Ishikawa (cell line): ENCODE results near the gene LRRC32.

Source experiments
- CEBPB ChIP-seq: IDR thresholded peaks from 2 replicates; pipeline ENCODE4 v1.6.1; 2012
- CREB1 ChIP-seq: IDR thresholded peaks from 2 replicates; pipeline ENCODE4 v1.6.1; 2012; ENCODE audit warnings: low read depth
- EGR1 ChIP-seq: IDR thresholded peaks from 2 replicates; pipeline ENCODE4 v1.6.1; 2012
- EP300 ChIP-seq: IDR thresholded peaks from 2 replicates; pipeline ENCODE4 v1.6.1; 2012; ENCODE audit warnings: borderline replicate concordance
- FOXM1 ChIP-seq: IDR thresholded peaks from 2 replicates; pipeline ENCODE4 v1.6.1; 2012; ENCODE audit warnings: low read depth, borderline replicate concordance
- NFIC ChIP-seq: IDR thresholded peaks from 2 replicates; pipeline ENCODE4 v1.6.1; 2012
- RAD21 ChIP-seq: IDR thresholded peaks from 2 replicates; pipeline ENCODE4 v1.6.1; 2012; ENCODE audit warnings: low read depth
- TAF1 ChIP-seq: IDR thresholded peaks from 2 replicates; pipeline ENCODE4 v1.6.1; 2012; ENCODE audit warnings: low read depth, mild to moderate bottlenecking
- TCF12 ChIP-seq: IDR thresholded peaks from 2 replicates; pipeline ENCODE4 v1.6.1; 2012; ENCODE audit warnings: low read depth
- TEAD4 ChIP-seq: IDR thresholded peaks from 2 replicates; pipeline ENCODE4 v1.6.1; 2012
- YY1 ChIP-seq: IDR thresholded peaks from 2 replicates; pipeline ENCODE4 v1.6.1; 2012; ENCODE audit warnings: low read depth
- ZBTB7A ChIP-seq: IDR thresholded peaks from 2 replicates; pipeline ENCODE4 v1.6.1; 2012; ENCODE audit warnings: low read depth
- TF ChIP-seq, protein P1 (sequence below): IDR thresholded peaks from 2 replicates; pipeline ENCODE4 v1.6.1; 2012; ENCODE audit warnings: low read depth, mild to moderate bottlenecking
- TF ChIP-seq, protein P2 (sequence below): IDR thresholded peaks from 2 replicates; pipeline ENCODE4 v1.6.1; 2012
- TF ChIP-seq, protein P3 (sequence below): IDR thresholded peaks from 2 replicates; pipeline ENCODE4 v1.6.1; 2012

The LRRC32 gene

DNA sequence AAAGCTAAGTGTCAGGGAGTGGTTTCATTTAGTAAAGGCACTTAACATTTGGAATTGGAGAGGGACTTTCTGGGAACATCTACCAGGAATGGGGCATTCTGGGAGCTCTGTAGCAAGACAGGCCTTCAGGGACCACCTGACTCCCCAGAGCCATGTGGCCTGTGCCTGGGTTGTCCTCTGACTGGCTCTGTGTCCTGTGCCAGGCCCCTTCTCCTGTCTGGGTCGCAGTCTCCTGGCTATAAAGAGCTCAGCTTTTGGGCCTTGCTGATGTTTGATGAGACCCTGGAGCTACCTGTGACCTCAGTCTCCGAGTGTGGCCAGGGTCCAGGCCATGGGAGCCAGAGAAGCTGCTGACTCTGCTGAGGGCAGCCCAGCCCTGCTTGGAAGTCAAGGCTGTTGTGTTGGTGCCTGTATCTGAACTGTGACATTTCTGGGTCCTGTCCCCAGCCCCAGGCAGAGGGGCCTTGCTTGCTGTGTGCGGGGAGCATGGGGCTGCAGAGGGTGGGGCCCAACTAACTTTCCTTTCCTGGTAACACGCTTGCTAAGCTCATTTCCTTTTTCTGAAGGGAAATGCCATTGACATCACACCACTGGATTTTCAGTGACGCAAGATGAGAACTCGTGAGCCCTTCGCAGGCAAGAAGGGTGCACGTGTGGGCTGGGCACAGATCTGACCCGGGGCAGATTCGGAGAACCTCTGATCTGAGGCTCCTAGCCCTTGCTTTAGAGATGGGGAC, 41.3 kb downstream of the LRRC32 start:
- no peak for TF ChIP-seq CEBPB
- no peak for TF ChIP-seq YY1
- TF ChIP-seq, protein P1, sequence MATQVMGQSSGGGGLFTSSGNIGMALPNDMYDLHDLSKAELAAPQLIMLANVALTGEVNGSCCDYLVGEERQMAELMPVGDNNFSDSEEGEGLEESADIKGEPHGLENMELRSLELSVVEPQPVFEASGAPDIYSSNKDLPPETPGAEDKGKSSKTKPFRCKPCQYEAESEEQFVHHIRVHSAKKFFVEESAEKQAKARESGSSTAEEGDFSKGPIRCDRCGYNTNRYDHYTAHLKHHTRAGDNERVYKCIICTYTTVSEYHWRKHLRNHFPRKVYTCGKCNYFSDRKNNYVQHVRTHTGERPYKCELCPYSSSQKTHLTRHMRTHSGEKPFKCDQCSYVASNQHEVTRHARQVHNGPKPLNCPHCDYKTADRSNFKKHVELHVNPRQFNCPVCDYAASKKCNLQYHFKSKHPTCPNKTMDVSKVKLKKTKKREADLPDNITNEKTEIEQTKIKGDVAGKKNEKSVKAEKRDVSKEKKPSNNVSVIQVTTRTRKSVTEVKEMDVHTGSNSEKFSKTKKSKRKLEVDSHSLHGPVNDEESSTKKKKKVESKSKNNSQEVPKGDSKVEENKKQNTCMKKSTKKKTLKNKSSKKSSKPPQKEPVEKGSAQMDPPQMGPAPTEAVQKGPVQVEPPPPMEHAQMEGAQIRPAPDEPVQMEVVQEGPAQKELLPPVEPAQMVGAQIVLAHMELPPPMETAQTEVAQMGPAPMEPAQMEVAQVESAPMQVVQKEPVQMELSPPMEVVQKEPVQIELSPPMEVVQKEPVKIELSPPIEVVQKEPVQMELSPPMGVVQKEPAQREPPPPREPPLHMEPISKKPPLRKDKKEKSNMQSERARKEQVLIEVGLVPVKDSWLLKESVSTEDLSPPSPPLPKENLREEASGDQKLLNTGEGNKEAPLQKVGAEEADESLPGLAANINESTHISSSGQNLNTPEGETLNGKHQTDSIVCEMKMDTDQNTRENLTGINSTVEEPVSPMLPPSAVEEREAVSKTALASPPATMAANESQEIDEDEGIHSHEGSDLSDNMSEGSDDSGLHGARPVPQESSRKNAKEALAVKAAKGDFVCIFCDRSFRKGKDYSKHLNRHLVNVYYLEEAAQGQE, result no peak
- no peak for TF ChIP-seq CREB1
- TF ChIP-seq ZBTB7A, result no peak
- no peak for TF ChIP-seq TCF12
- TF ChIP-seq, protein P2, sequence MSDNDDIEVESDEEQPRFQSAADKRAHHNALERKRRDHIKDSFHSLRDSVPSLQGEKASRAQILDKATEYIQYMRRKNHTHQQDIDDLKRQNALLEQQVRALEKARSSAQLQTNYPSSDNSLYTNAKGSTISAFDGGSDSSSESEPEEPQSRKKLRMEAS, result no peak
- TF ChIP-seq, protein P3, sequence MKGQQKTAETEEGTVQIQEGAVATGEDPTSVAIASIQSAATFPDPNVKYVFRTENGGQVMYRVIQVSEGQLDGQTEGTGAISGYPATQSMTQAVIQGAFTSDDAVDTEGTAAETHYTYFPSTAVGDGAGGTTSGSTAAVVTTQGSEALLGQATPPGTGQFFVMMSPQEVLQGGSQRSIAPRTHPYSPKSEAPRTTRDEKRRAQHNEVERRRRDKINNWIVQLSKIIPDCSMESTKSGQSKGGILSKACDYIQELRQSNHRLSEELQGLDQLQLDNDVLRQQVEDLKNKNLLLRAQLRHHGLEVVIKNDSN, result no peak
- no peak for TF ChIP-seq EGR1
- no peak for TF ChIP-seq TEAD4
- no peak for TF ChIP-seq NFIC

DNA sequence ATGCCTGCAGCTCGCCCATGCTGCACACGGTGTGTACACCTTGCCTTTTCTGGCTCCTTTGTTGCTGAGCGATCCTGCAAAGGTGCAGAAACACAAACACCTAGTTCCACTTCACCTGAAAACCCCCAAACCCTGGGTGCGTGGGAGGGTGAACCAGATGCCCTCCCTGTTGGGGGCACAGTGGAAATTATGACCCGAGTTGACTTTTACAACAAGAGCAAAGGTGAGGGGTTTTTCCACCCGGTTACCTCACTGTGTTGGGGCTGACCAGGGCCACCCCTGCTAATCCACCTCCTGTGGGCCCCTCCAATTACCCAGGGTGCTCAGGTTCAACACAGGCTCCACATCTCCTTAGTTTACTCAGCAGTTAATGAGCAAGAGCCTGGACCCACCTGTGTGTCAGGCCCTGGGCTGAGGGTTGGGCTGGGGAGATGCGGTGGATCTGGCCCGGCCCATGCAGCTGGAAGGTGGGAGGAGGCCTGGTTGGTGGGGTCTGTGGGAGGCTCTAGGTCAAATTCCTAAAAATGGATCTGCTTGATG, 42.1 kb downstream of the LRRC32 start:
- TF ChIP-seq CEBPB (no peak), TEAD4 (no peak), NFIC (no peak), FOXM1 (no peak), EP300 (no peak), CREB1 (no peak), EGR1 (no peak), YY1 (no peak), ZBTB7A (no peak)
- TF ChIP-seq, protein P3, result no peak

DNA sequence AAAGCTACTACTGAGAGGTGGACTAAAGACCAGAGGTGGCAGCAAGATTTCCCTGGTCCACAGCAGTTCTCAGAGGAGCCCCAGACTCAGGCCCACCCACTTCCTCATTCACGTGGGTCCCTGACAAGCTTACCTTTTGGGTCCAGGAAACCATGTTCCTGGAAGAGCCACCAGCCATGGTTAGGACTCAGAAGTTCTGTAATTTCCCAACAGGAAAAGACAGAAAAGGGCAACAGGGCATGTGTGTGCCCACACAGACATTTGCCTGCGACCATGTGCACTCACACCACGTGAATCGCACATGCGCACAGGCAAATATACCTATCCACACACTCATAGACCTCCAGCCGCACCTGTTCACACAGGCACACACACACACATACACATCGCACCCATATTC, 42.9 kb downstream of the LRRC32 start:
- TF ChIP-seq TAF1, result no peak
- no peak for TF ChIP-seq FOXM1
- TF ChIP-seq CEBPB, result no peak
- no peak for TF ChIP-seq TCF12
- no peak for TF ChIP-seq CREB1
- TF ChIP-seq EGR1, result no peak
- TF ChIP-seq, protein P3, result no peak
- TF ChIP-seq EP300, result no peak
- TF ChIP-seq, protein P2, result no peak
- TF ChIP-seq TEAD4, result no peak
- no peak for TF ChIP-seq RAD21
- no peak for TF ChIP-seq NFIC
- TF ChIP-seq, protein P1, result no peak

DNA sequence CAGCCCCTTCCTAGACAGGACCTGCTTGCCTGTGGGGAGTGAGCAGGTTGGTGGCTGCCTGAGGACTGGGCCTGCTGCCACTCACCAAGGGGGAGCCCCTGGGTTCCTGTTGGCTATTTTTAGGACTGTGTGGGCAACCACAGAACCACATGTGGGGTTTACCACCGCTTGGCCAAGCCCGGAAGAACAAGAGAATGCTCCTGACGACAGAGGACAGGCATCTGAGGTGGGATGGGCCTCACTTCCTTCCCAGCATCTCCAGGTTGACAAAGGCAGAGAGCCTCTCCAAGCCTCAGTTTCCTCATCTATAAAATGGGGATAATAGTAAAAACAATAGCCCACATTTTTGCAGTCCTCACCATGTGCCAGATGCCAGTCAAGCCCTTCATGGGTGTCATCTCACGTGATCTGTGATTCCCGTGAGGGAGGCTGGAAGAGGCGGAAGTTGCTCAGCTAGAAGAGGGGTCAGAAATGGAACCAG, 43.6 kb downstream of the LRRC32 start:
- TF ChIP-seq RAD21, result no peak
- TF ChIP-seq TEAD4, result no peak
- TF ChIP-seq TAF1, result no peak
- TF ChIP-seq NFIC, result no peak
- TF ChIP-seq, protein P1, result no peak
- TF ChIP-seq FOXM1, result no peak
- no peak for TF ChIP-seq ZBTB7A
- no peak for TF ChIP-seq EP300
- TF ChIP-seq EGR1, result no peak
